H9 (cell line): ENCODE measurements around the gene TMED7. TPM values are rescaled to one million over a fixed set of nuclear protein-coding genes. Genes with fewer than 3 reads are reported as not detected.

ENCODE experiments used
- DNase-seq: peaks from one replicate; pipeline ENCODE4 v3.0.0-alpha.2; 2017
- H2AFZ ChIP-seq: one replicate; pipeline ENCODE4 v1.6.1; 2013; ENCODE audit warnings: mild to moderate bottlenecking, low read length, control low read depth, moderate library complexity
- H2AK5ac ChIP-seq: 2 replicates; pipeline ENCODE4 v1.6.1; 2013; ENCODE audit warnings: low read length, control low read depth, mixed read lengths; ENCODE audit not compliant: insufficient read length
- H2BK120ac ChIP-seq: one replicate; pipeline ENCODE4 v1.6.1; 2013; ENCODE audit warnings: low read depth, mild to moderate bottlenecking, low read length, control low read depth, inconsistent platforms; ENCODE audit not compliant: poor library complexity, severe bottlenecking
- H2BK12ac ChIP-seq: 2 replicates; pipeline ENCODE4 v1.6.1; 2013; ENCODE audit warnings: low read length, control low read depth, mixed read lengths, low read depth; ENCODE audit not compliant: insufficient read length
- H2BK15ac ChIP-seq: 2 replicates; pipeline ENCODE4 v1.6.1; 2013; ENCODE audit warnings: low read depth, low read length, control low read depth
- H2BK20ac ChIP-seq: one replicate; pipeline ENCODE4 v1.6.1; 2013; ENCODE audit warnings: low read depth, mild to moderate bottlenecking, low read length, control low read depth, inconsistent platforms; ENCODE audit not compliant: poor library complexity, severe bottlenecking
- H2BK5ac ChIP-seq: 2 replicates; pipeline ENCODE4 v1.6.1; 2013; ENCODE audit warnings: low read length, control low read depth, mixed read lengths; ENCODE audit not compliant: insufficient read length
- H3K14ac ChIP-seq: 2 replicates; pipeline ENCODE4 v1.6.1; 2013; ENCODE audit warnings: low read length, control low read depth; ENCODE audit not compliant: insufficient read depth
- H3K18ac ChIP-seq: 2 replicates; pipeline ENCODE4 v1.6.1; 2013; ENCODE audit warnings: low read depth, mild to moderate bottlenecking, mixed read lengths, low read length, control low read depth; ENCODE audit not compliant: insufficient read length
- H3K23ac ChIP-seq: 2 replicates; pipeline ENCODE4 v1.6.1; 2013; ENCODE audit warnings: low read length, control low read depth, mixed read lengths, low read depth; ENCODE audit not compliant: insufficient read length
- H3K23me2 ChIP-seq: 2 replicates; pipeline ENCODE4 v1.6.1; 2013; ENCODE audit warnings: low read depth, mild to moderate bottlenecking, mixed read lengths, low read length, control low read depth; ENCODE audit not compliant: insufficient read length, poor library complexity, severe bottlenecking
- H3K27ac ChIP-seq: 2 replicates; pipeline ENCODE4 v1.5.1; 2013; ENCODE audit warnings: low read length, control low read depth, mixed read lengths, low read depth; ENCODE audit not compliant: insufficient read length
- H3K27me3 ChIP-seq: 2 replicates; pipeline ENCODE4 v1.6.1; 2013; ENCODE audit warnings: low read length, control low read depth, inconsistent platforms; ENCODE audit not compliant: insufficient read depth
- H3K4ac ChIP-seq: 2 replicates; pipeline ENCODE4 v1.6.1; 2013; ENCODE audit warnings: low read depth, mild to moderate bottlenecking, control low read depth, inconsistent platforms, low read length, moderate library complexity
- H3K4me1 ChIP-seq: 2 replicates; pipeline ENCODE4 v1.6.1; 2013; ENCODE audit warnings: low read length, control low read depth, inconsistent platforms; ENCODE audit not compliant: insufficient read depth
- H3K4me2 ChIP-seq: 2 replicates; pipeline ENCODE4 v1.6.1; 2013; ENCODE audit warnings: low read length, control low read depth, mixed read lengths; ENCODE audit not compliant: insufficient read length, insufficient read depth
- H3K56ac ChIP-seq: 2 replicates; pipeline ENCODE4 v1.6.1; 2013; ENCODE audit warnings: low read depth, mild to moderate bottlenecking, mixed read lengths, low read length, control low read depth; ENCODE audit not compliant: insufficient read length
- H3K79me1 ChIP-seq: 2 replicates; pipeline ENCODE4 v1.6.1; 2013; ENCODE audit warnings: low read depth, mild to moderate bottlenecking, moderate library complexity, low read length, control low read depth, inconsistent platforms; ENCODE audit not compliant: insufficient read depth, poor library complexity, severe bottlenecking
- H3K79me2 ChIP-seq: 2 replicates; pipeline ENCODE4 v1.6.1; 2013; ENCODE audit warnings: low read length, control low read depth, inconsistent platforms; ENCODE audit not compliant: insufficient read depth
- H3K9ac ChIP-seq: 2 replicates; pipeline ENCODE4 v1.6.1; 2013; ENCODE audit warnings: low read length, control low read depth, mixed read lengths; ENCODE audit not compliant: insufficient read length; ENCODE audit errors: extremely low read depth
- H3K9me3 ChIP-seq: one replicate; pipeline ENCODE4 v1.6.1; 2013; ENCODE audit warnings: low read depth, low read length, inconsistent platforms; ENCODE audit not compliant: control insufficient read depth
- H3T11ph ChIP-seq: one replicate; pipeline ENCODE4 v1.6.1; 2013; ENCODE audit warnings: mild to moderate bottlenecking, low read length, control low read depth, inconsistent platforms
- H4K20me1 ChIP-seq: one replicate; pipeline ENCODE4 v1.6.1; 2013; ENCODE audit not compliant: control insufficient read depth, insufficient read length, insufficient read depth
- H4K5ac ChIP-seq: 2 replicates; pipeline ENCODE4 v1.6.1; 2013; ENCODE audit warnings: low read depth, mild to moderate bottlenecking, mixed read lengths, low read length, control low read depth; ENCODE audit not compliant: insufficient read length
- H4K8ac ChIP-seq: replicated peaks from 2 replicates; pipeline ENCODE4 v1.6.1; 2013; ENCODE audit warnings: low read length, control low read depth, mixed read lengths, low read depth; ENCODE audit not compliant: insufficient read length
- H4K91ac ChIP-seq: 2 replicates; pipeline ENCODE4 v1.6.1; 2013; ENCODE audit warnings: low read depth, mild to moderate bottlenecking, moderate library complexity, mixed read lengths, low read length, control low read depth; ENCODE audit not compliant: insufficient read length
- H3K27ac Mint-ChIP-seq, 3 experiments: 2 replicates in 2 of 3; 3 replicates in 1 of 3; pipeline ENCODE4 v1.8.0; 2020 to 2021; ENCODE audit warnings: mixed read lengths in 3 of 3, mild to moderate bottlenecking in 1 of 3, moderate library complexity in 1 of 3
- H3K27me3 Mint-ChIP-seq: 2 replicates; pipeline ENCODE4 v1.8.0; 2021; ENCODE audit warnings: low read depth, mild to moderate bottlenecking, moderate library complexity, mixed read lengths
- H3K36me3 Mint-ChIP-seq, 3 experiments: 2 replicates in 2 of 3; 3 replicates in 1 of 3; pipeline ENCODE4 v1.8.0; 2020 to 2021; ENCODE audit warnings: low read depth in 3 of 3, mixed read lengths in 3 of 3; ENCODE audit not compliant: insufficient read depth in 1 of 3
- H3K4me1 Mint-ChIP-seq, 2 experiments: 2 replicates each; pipeline ENCODE4 v1.8.0; 2020; ENCODE audit warnings: mixed read lengths in 2 of 2
- H3K4me3 Mint-ChIP-seq, 2 experiments: 2 replicates in 1 of 2; 3 replicates in 1 of 2; pipeline ENCODE4 v1.8.0; 2020 to 2021; ENCODE audit warnings: mild to moderate bottlenecking in 2 of 2, mixed read lengths in 2 of 2, moderate library complexity in 1 of 2
- H3K9me3 Mint-ChIP-seq, 2 experiments: 2 replicates in 1 of 2; 3 replicates in 1 of 2; pipeline ENCODE4 v1.8.0; 2020; ENCODE audit warnings: mild to moderate bottlenecking in 2 of 2, mixed read lengths in 2 of 2, moderate library complexity in 1 of 2
- CTCF ChIP-seq: fragments of 200-600 bp; sonication (generic); conservative IDR thresholded peaks from 3 replicates; pipeline ENCODE4 v1.8.0; 2021; ENCODE audit warnings: antibody characterized with exemption, mild to moderate bottlenecking
- WGBS: extraction: QIAGEN DNeasy Blood & Tissue Kit; methylation state at CpG from one replicate; pipeline ENCODE4 v1.1.7; 2013; ENCODE audit warnings: missing lambda C conversion rate, low lambda C conversion rate, mixed read lengths; ENCODE audit not compliant: insufficient read length; ENCODE audit errors: extremely low coverage; 5-methylcytosine and 5-hydroxymethylcytosine counted together
- total RNA-seq: library from RNA; stranded (reverse); gene quantifications from 2 replicates; pipeline ENCODE4 v1.2.1, GENCODE V29; 2021

Gene TMED7
- total RNA-seq, 1 experiment from 2014 or later = 68.8 TPM

DNA sequence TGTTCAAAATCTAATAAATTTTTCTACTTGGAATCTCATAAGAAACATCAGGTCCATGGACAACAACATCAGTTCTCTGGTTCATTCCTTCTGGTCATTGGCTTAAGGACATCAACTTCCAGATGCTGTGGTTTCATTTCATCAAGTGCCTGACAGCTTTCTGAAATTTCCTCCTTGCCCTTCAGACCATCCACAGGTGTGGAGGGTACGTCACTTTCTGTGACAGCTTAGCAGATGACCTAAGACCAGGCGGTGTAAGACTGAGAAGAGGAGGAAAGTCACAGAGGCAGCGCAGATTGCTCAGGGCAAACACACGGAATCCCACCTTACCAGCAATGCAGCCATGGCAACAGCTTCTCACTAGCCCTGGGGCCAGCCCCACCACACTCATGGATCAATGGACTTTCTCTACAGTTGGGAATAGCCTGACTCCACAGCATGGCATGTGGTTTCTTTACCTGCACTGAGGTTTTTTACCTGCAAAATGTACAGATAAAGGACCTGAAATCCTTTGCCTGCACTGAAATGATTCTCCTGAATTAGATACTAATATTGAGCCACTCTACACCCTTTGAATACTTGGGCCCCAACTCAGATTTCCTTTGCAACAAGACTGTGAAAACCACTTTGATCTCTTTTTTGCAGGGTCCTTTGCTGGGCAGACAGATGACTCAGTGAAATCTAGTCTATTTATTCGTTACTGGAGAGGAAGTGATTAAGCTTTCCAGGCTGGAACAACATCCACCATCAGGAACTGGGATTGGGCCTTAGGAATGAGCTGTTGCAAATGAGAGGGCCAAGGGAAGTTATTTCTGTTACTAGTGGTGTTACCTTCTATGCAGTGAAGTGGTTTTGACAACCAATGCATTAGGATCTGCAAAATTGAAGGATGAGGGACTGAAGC is 50.4 kb downstream of the TMED7 start:
- no peak for TF ChIP-seq CTCF
- 0 out of 7 replicates have a peak, but pooled peaks cover 0 to 4% (median 0%) of the 10 kb centered on the region in 3 experiments for H3K36me3 Mint-ChIP-seq
- no peaks in the 10 kb centered on the region for H3K27me3 Mint-ChIP-seq
- Histone ChIP-seq H2BK5ac (no peak overlapping the region), H3K14ac (no peak overlapping the region), H3K27me3 (no peaks in the 10 kb centered on the region), H3K56ac (no peak overlapping the region), H3K79me2 (no peaks in the 10 kb centered on the region), H3K23me2 (no peaks in the 10 kb centered on the region), H4K91ac (no peak overlapping the region), H4K20me1 (no peaks in the 10 kb centered on the region), H2BK15ac (no peak overlapping the region), H2BK20ac (no peak overlapping the region), H3K23ac (no peak overlapping the region), H2BK120ac (no peak overlapping the region), H3T11ph (no peak overlapping the region), H3K4ac (no peak overlapping the region), H2AK5ac (no peak overlapping the region), H2BK12ac (no peak overlapping the region), H3K79me1 (no peaks in the 10 kb centered on the region), H3K9ac (no peak overlapping the region), H2AFZ (no peak overlapping the region), H3K18ac (no peak overlapping the region), H4K5ac (no peak overlapping the region), H4K8ac (no peak overlapping the region), H3K9me3 (no peaks in the 10 kb centered on the region), H3K4me2 (no peak overlapping the region), H3K27ac (no peak overlapping the region), H3K4me1 (no peaks in the 10 kb centered on the region)
- DNase-seq = no peak
- H3K4me1 Mint-ChIP-seq = peaks cover 9 to 12% of the 10 kb centered on the region in 2 experiments
- no CpG with 5 or more reads among the region's 5 CpGs for WGBS
- H3K4me3 Mint-ChIP-seq = no peak overlapping the region
- no peak overlapping the region for H3K27ac Mint-ChIP-seq
- H3K9me3 Mint-ChIP-seq = no peaks in the 10 kb centered on the region; a peak in 1 of 5 replicates
